ENCODE data around the gene NRG3.

NRG3 gene

GRCh38 chr10:82581940-82582339 lies 706.9 kb downstream of the NRG3 start:
- no peaks in the 10 kb centered on the region for H3K27me3 Mint-ChIP-seq (ENCODE audit: low read depth)
- TF ChIP-seq CTCF (IDR thresholded peaks at IDR 0.05; ENCODE audit: unreplicated experiment in 3 of 3): no peak
- H3K36me3 Mint-ChIP-seq (ENCODE audit: low read depth): no peaks in the 10 kb centered on the region
- H3K4me3 Mint-ChIP-seq: no peak overlapping the region
- no peak overlapping the region for H3K27ac Mint-ChIP-seq
- peaks cover 15% of the 10 kb centered on the region for H3K4me1 Mint-ChIP-seq
- no peaks in the 10 kb centered on the region for H3K9me3 Mint-ChIP-seq

GRCh38 chr10:82591421-82591820 lies 716.4 kb downstream of the NRG3 start:
- no peaks in the 10 kb centered on the region for H3K4me1 Mint-ChIP-seq
- H3K9me3 Mint-ChIP-seq: no peaks in the 10 kb centered on the region
- H3K27ac Mint-ChIP-seq: no peak overlapping the region
- H3K4me3 Mint-ChIP-seq: no peak overlapping the region
- H3K36me3 Mint-ChIP-seq (ENCODE audit: low read depth): no peaks in the 10 kb centered on the region
- TF ChIP-seq CTCF (IDR thresholded peaks at IDR 0.05; ENCODE audit: unreplicated experiment in 3 of 3): no peak
- no peaks in the 10 kb centered on the region for H3K27me3 Mint-ChIP-seq (ENCODE audit: low read depth)

- TF ChIP-seq CTCF (IDR thresholded peaks at IDR 0.05; ENCODE audit: unreplicated experiment in 3 of 3): no peak
- Mint-ChIP-seq H3K27ac (no peak overlapping the region), H3K27me3 (ENCODE audit: low read depth) (no peaks in the 10 kb centered on the region), H3K4me1 (no peaks in the 10 kb centered on the region), H3K4me3 (no peak overlapping the region), H3K9me3 (no peaks in the 10 kb centered on the region), H3K36me3 (ENCODE audit: low read depth) (no peaks in the 10 kb centered on the region)
Measured at GRCh38 chr10:82597840-82598239, 722.8 kb downstream of the NRG3 start.

DNA sequence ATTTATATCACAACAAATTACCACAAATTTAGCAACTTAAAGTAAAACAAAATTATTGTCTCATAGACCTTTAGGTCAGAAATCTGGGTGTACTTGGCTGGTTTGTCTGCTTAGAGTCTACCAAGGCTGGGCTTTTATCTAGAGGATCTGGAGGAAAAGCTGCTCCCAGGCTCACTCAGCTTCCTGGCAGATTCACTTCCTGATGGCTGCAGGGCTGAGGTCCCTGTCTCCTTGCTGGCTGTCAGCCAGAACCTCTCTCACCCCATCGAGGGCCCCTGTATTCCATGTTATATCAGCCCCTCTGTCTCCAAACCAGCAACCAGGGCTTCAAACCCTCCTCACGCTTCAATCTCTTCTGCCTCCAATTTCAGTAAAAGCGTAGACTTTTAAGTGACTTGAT lies 734.9 kb downstream of the NRG3 start:
- Mint-ChIP-seq H3K9me3 (peaks cover 8% of the 10 kb centered on the region), H3K27me3 (ENCODE audit: low read depth) (peaks cover 3% of the 10 kb centered on the region), H3K4me3 (no peak overlapping the region), H3K4me1 (no peaks in the 10 kb centered on the region), H3K27ac (no peak overlapping the region), H3K36me3 (ENCODE audit: low read depth) (peaks cover 3% of the 10 kb centered on the region)
- no peak for TF ChIP-seq CTCF (IDR thresholded peaks at IDR 0.05; ENCODE audit: unreplicated experiment in 3 of 3)

DNA sequence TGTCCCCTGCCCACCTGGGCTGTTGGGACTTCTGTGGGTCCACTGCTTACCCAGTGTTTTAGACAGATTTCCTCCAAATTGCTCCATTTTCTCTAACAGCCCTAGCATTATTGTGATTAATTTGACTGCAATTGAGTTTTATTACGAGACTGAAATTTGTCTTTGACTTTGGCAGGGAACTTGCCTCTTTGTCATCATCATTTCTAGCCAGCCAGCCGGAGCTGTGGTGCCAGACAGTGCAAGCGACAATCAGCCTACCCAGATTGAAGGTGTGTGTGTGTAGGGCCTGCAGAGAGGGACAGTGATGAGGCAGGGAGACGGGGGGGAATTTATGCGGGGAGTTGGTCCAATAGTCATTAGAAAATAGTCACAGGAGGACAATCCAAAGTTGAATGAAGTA lies 743.0 kb downstream of the NRG3 start:
- Mint-ChIP-seq H3K9me3 (no peaks in the 10 kb centered on the region), H3K27ac (no peak overlapping the region), H3K36me3 (ENCODE audit: low read depth) (no peaks in the 10 kb centered on the region), H3K4me1 (peaks cover 4% of the 10 kb centered on the region), H3K4me3 (no peak overlapping the region), H3K27me3 (ENCODE audit: low read depth) (peaks cover 3% of the 10 kb centered on the region)
- TF ChIP-seq CTCF (IDR thresholded peaks at IDR 0.05; ENCODE audit: unreplicated experiment in 3 of 3): no peak

DNA sequence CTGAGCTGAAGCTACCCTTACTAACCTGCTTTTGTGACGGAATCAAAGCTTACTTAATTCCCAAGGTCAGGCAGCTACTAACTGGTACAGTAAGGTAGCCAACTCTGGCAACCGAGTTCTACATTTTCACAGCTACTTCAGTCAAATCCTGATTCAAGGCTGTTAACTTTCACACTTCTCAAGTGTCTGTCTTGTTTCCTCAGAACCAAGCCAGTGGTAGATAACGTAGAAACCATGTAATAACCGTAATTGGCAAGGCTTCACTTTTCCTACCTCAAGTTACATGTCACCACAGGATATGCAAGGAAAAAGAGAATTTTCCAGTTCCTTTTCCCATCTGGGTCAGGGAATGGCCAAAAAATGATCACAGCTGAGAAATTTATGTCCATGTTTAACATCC lies 746.7 kb downstream of the NRG3 start:
- TF ChIP-seq CTCF (IDR thresholded peaks at IDR 0.05; ENCODE audit: unreplicated experiment in 3 of 3): no peak
- Mint-ChIP-seq H3K4me3 (no peak overlapping the region), H3K9me3 (no peaks in the 10 kb centered on the region), H3K4me1 (peaks cover 4% of the 10 kb centered on the region), H3K27ac (no peak overlapping the region), H3K27me3 (ENCODE audit: low read depth) (no peaks in the 10 kb centered on the region), H3K36me3 (ENCODE audit: low read depth) (no peaks in the 10 kb centered on the region)
